Putamen (tissue), 1 donor: ENCODE measurements around the gene REEP3.
"Not testable (repeated sequence)": the region's sequence is repeated elsewhere in the genome, so short reads cannot be mapped to it uniquely, and the experiment has no call there.

ENCODE experiments used
- DNase-seq: peaks from one replicate; pipeline ENCODE4 v3.0.0-alpha.2; 2016; ENCODE audit warnings: low spot score

Gene REEP3

GRCh38 chr10:63549810-63550209 lies 28.6 kb downstream of the REEP3 start:
- no peak for DNase-seq

- no peak for DNase-seq
Observed at GRCh38 chr10:63553031-63553430, 31.8 kb downstream of the REEP3 start.

GRCh38 chr10:63553473-63553872 lies 32.3 kb downstream of the REEP3 start:
- no peak for DNase-seq

GRCh38 chr10:63554657-63555056 lies 33.5 kb downstream of the REEP3 start:
- no peak for DNase-seq

- no peak for DNase-seq
Observed at GRCh38 chr10:63555330-63555729, 34.1 kb downstream of the REEP3 start.

- no peak for DNase-seq
Observed at GRCh38 chr10:63558132-63558784, 37.1 kb downstream of the REEP3 start.

GRCh38 chr10:63561341-63561740 lies 40.1 kb downstream of the REEP3 start:
- no peak for DNase-seq

- DNase-seq: no peak
Observed at GRCh38 chr10:63562391-63562790, 41.2 kb downstream of the REEP3 start.

GRCh38 chr10:63562857-63563256 lies 41.7 kb downstream of the REEP3 start:
- no peak for DNase-seq

- DNase-seq: no peak
Observed at GRCh38 chr10:63563623-63564022, 42.4 kb downstream of the REEP3 start.

- not testable (repeated sequence) for DNase-seq
Observed at GRCh38 chr10:63564731-63565130, 43.5 kb downstream of the REEP3 start.

- DNase-seq: peak; percentile 32
Observed at GRCh38 chr10:63573068-63573697, 52.0 kb downstream of the REEP3 start.

- no peak for DNase-seq
Observed at GRCh38 chr10:63574011-63574410, 52.8 kb downstream of the REEP3 start.

- no peak for DNase-seq
Observed at GRCh38 chr10:63576501-63576900, 55.3 kb downstream of the REEP3 start.

GRCh38 chr10:63578501-63578900 lies 57.3 kb downstream of the REEP3 start:
- DNase-seq: no peak

- no peak for DNase-seq
Observed at GRCh38 chr10:63579371-63580014, 58.3 kb downstream of the REEP3 start.

GRCh38 chr10:63582690-63583089 lies 61.5 kb downstream of the REEP3 start:
- DNase-seq: no peak

- no peak for DNase-seq
Observed at GRCh38 chr10:63583397-63583796, 62.2 kb downstream of the REEP3 start.

GRCh38 chr10:63583909-63584724 lies 62.9 kb downstream of the REEP3 start:
- no peak for DNase-seq

- no peak for DNase-seq
Observed at GRCh38 chr10:63584725-63585035, 63.5 kb downstream of the REEP3 start.

GRCh38 chr10:63585041-63585440 lies 63.8 kb downstream of the REEP3 start:
- no peak for DNase-seq

- DNase-seq: no peak
Observed at GRCh38 chr10:63586043-63586442, 64.8 kb downstream of the REEP3 start.

GRCh38 chr10:63587191-63587590 lies 66.0 kb downstream of the REEP3 start:
- DNase-seq: no peak
